Ascending aorta (tissue), 2 donors: ENCODE data around the gene GPRASP1. TPM values are rescaled to one million over a fixed set of nuclear protein-coding genes. Genes with fewer than 3 reads are reported as not detected.
A peak's percentile ranks its signal among the peaks of the same experiment; 100 is the strongest.

Experiments used
- DNase-seq, 2 donors: peaks; one replicate each; pipeline ENCODE4 v3.0.0-alpha.2; 2019; ENCODE audit warnings: low spot score in 2 of 2
- H3K27ac ChIP-seq, 2 donors: fragments of 200-600 bp; sonication (generic); one replicate each; pipeline ENCODE4 v1.5.1; 2016 to 2017; ENCODE audit warnings: mild to moderate bottlenecking in 1 of 2
- H3K27me3 ChIP-seq: fragments of 200-600 bp; sonication (generic); one replicate; pipeline ENCODE4 v1.5.1; 2017
- H3K36me3 ChIP-seq, 2 donors: fragments of 200-600 bp; sonication (generic); one replicate each; pipeline ENCODE4 v1.5.1; 2016
- H3K4me1 ChIP-seq, 2 donors: fragments of 200-600 bp; sonication (generic); one replicate each; pipeline ENCODE4 v1.5.1; 2016 to 2017; ENCODE audit warnings: mild to moderate bottlenecking in 1 of 2
- H3K4me3 ChIP-seq, 2 donors: fragments of 200-600 bp; sonication (generic); one replicate each; pipeline ENCODE4 v1.5.1; 2016 to 2017; ENCODE audit warnings: mild to moderate bottlenecking in 1 of 2
- H3K9me3 ChIP-seq, 2 donors: fragments of 200-600 bp; sonication (generic); one replicate each; pipeline ENCODE4 v1.5.1; 2016
- intact Hi-C: fragments of 100-400 bp; cut with DNase I; formaldehyde crosslinking; loops from one replicate; pipeline ENCODE4 v1.15.1; 2023
- total RNA-seq: library from RNA; depleted of rRNA; stranded (reverse); fragments of >200 nt; gene quantifications from one replicate; pipeline ENCODE4 v1.1.0, GENCODE V29; 2016
- TF ChIP-seq, protein P1 (sequence below), 3 experiments: fragments of 200-600 bp in 2 of 3; fragments of 450-650 bp in 1 of 3; sonication (generic) in 2 of 3; IDR thresholded peaks; one replicate each; pipeline ENCODE4 v1.5.1; 2016 to 2019; ENCODE audit warnings: antibody characterized with exemption in 3 of 3, mild to moderate bottlenecking in 1 of 3, moderate library complexity in 1 of 3

GPRASP1 gene
- total RNA-seq, 1 donor from 2014 or later, result 0.85 TPM

DNA sequence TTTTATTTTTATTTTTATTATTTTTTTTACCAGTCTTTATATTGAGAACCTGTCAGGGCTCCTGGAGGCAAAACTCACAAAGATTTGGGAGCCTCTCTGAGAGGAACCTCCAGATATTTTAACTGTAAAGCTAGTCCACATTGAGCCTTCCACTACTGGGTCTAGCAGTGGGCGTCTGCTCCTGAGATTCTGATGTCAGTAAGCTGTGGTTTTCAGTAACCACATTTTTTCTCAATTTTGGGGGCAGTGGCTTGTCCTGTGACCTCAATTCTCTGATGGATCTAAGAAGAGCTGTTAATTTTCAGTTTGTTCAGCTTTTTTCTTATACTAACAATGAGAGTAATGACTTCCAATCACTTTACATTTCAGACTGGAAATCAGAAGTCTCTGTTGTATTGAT, 23.6 kb upstream of the GPRASP1 start:
- intact Hi-C loops, result no loop called here
- no peak for DNase-seq
- Histone ChIP-seq H3K27me3 (no peaks in the 10 kb centered on the region), H3K9me3 (peaks cover 0 to 7% of the 10 kb centered on the region in 2 donors), H3K27ac (no peak overlapping the region), H3K4me3 (no peak overlapping the region), H3K4me1 (no peaks in the 10 kb centered on the region), H3K36me3 (no peaks in the 10 kb centered on the region)
- TF ChIP-seq, protein P1, sequence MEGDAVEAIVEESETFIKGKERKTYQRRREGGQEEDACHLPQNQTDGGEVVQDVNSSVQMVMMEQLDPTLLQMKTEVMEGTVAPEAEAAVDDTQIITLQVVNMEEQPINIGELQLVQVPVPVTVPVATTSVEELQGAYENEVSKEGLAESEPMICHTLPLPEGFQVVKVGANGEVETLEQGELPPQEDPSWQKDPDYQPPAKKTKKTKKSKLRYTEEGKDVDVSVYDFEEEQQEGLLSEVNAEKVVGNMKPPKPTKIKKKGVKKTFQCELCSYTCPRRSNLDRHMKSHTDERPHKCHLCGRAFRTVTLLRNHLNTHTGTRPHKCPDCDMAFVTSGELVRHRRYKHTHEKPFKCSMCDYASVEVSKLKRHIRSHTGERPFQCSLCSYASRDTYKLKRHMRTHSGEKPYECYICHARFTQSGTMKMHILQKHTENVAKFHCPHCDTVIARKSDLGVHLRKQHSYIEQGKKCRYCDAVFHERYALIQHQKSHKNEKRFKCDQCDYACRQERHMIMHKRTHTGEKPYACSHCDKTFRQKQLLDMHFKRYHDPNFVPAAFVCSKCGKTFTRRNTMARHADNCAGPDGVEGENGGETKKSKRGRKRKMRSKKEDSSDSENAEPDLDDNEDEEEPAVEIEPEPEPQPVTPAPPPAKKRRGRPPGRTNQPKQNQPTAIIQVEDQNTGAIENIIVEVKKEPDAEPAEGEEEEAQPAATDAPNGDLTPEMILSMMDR (IDR thresholded peaks at IDR 0.05), result no peak

DNA sequence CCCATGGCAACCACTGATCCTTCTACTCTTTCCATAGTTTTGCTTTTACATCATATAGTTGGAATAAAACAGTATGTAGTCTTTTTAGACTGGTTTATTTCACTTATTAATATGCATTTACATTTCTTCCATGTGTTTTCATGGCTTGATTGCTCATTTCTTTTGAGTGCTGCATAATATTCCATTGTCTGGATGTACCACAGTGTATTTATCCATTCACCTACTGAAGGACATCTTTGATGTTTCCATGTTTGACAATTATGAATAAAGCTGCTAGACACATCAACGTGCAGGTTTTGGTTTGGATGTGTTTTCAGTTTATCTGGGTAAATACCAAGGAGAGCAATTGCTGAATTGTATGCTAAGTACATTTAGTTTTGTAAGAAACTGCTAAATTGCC, 13.7 kb upstream of the GPRASP1 start:
- Histone ChIP-seq H3K27ac (no peak overlapping the region), H3K36me3 (no peaks in the 10 kb centered on the region), H3K4me3 (no peak overlapping the region), H3K9me3 (no peaks in the 10 kb centered on the region), H3K27me3 (no peaks in the 10 kb centered on the region), H3K4me1 (no peaks in the 10 kb centered on the region)
- no peak for DNase-seq
- TF ChIP-seq, protein P1 (IDR thresholded peaks at IDR 0.05), result no peak
- intact Hi-C loops, result no loop called here

DNA sequence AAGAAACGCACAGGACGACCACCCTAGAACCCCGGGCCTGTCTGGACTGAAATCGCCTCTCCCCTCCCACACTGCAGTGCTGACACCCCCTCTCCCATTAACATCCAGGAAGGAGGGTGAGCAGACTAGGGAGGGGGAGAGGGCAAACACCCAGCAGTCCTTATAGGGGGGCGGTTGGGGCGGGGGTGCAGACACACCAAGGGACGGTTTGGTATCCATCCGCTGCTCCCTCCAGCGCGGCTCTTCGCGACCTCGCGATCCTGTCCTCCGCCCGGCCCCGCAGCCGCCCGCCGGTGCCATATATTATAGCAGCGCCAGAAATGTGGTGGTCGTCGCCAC, 411 bp upstream of the GPRASP1 start:
- H3K4me3 ChIP-seq, result peak overlapping the region; percentile 59 to 72
- intact Hi-C loops, result loop anchor here (2.0 to 10.0 kb wide), 3 partner anchors 50 to 1236 kb away; partner anchors contain the start of gene BEX5
- TF ChIP-seq, protein P1 (IDR thresholded peaks at IDR 0.05), result no peak
- peak overlapping the region; percentile 73 to 75 for H3K27ac ChIP-seq
- H3K4me1 ChIP-seq, result no peaks in the 10 kb centered on the region
- H3K36me3 ChIP-seq, result no peaks in the 10 kb centered on the region
- H3K9me3 ChIP-seq, result no peaks in the 10 kb centered on the region
- no peaks in the 10 kb centered on the region for H3K27me3 ChIP-seq
- no peak for DNase-seq

DNA sequence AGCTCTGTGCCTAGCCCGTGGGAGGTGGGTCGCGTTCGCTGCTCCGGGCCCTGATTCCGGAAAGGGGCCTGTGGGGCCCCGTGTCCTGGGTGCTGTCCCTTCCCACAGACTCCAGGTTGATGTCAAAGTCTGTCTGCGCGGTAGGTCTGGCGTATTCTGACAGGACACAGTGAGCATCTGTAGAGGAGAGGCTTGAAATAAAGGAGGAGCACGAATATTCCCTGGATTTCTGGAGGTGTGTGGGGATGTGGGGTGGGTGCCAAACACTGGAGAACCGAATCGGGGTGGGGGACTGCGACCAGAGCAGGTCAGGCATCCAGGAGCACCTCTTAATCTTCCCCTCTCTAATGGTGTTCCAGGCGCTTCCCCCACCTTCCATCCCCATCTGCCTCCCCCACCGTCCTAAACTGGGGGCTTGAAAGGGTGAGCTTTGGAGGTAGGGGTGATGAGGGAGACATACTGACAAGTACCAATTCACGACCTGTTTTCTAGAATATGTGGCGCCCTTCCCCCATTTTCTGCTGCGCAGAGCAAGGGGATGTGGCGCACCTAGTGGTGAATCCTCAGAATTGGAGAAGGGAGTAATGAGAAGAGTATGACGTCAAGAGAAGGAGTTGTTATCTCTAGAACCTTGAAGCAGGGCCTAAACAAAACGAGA, 877 bp downstream of the GPRASP1 start:
- H3K4me3 ChIP-seq, result peak overlapping the region; percentile 59 to 72
- H3K36me3 ChIP-seq, result no peaks in the 10 kb centered on the region
- no peaks in the 10 kb centered on the region for H3K9me3 ChIP-seq
- no peaks in the 10 kb centered on the region for H3K4me1 ChIP-seq
- TF ChIP-seq, protein P1 (IDR thresholded peaks at IDR 0.05), result peak; percentile 38 to 61 (median 47)
- intact Hi-C loops, result loop anchor here (2.0 to 10.0 kb wide), 4 partner anchors 61 to 1237 kb away; partner anchors contain the start of genes BEX5 and GPRASP2
- no peaks in the 10 kb centered on the region for H3K27me3 ChIP-seq
- peak in 1 of 2 donors; percentile 78 for DNase-seq
- H3K27ac ChIP-seq, result peak overlapping the region; percentile 73 to 75

GRCh38 chrX:102654696-102655095, 3.4 kb downstream of the GPRASP1 start:
- Histone ChIP-seq H3K27me3 (no peaks in the 10 kb centered on the region), H3K36me3 (no peaks in the 10 kb centered on the region), H3K9me3 (no peaks in the 10 kb centered on the region), H3K4me3 (no peak overlapping the region), H3K4me1 (no peaks in the 10 kb centered on the region), H3K27ac (no peak overlapping the region)
- TF ChIP-seq, protein P1 (IDR thresholded peaks at IDR 0.05), result no peak
- no peak for DNase-seq
- intact Hi-C loops, result loop anchor here (10.0 kb wide), 2 partner anchors 500 to 1240 kb away; partner anchors contain the start of gene BEX5
